ENCODE results near the gene WDR89.
"Not testable (repeated sequence)": the region's sequence is repeated elsewhere in the genome, so short reads cannot be mapped to it uniquely, and the experiment has no call there.

WDR89 gene

GRCh38 chr14:63652406-63652805 lies 10.7 kb upstream of the WDR89 start:
- DNase-seq, result no peak

GRCh38 chr14:63650256-63650952 lies 8.7 kb upstream of the WDR89 start:
- DNase-seq, result peak; percentile 75

- DNase-seq, result no peak
Observed at GRCh38 chr14:63647696-63648410, 6.2 kb upstream of the WDR89 start.

- no peak for DNase-seq
Observed at GRCh38 chr14:63644741-63645140, 3.1 kb upstream of the WDR89 start.

GRCh38 chr14:63642656-63643382 lies 1.1 kb upstream of the WDR89 start:
- no peak for DNase-seq

- DNase-seq, result peak; percentile 91
Observed at GRCh38 chr14:63642229-63642611, 549 bp upstream of the WDR89 start.

- no peak for DNase-seq
Observed at GRCh38 chr14:63638493-63638892, 3.2 kb downstream of the WDR89 start.

GRCh38 chr14:63636094-63636635 lies 5.5 kb downstream of the WDR89 start:
- DNase-seq, result not testable (repeated sequence)

- DNase-seq, result no peak
Observed at GRCh38 chr14:63633801-63634200, 7.9 kb downstream of the WDR89 start.

- DNase-seq, result no peak
Observed at GRCh38 chr14:63632932-63633514, 8.6 kb downstream of the WDR89 start.

GRCh38 chr14:63624701-63625100 lies 17.0 kb downstream of the WDR89 start:
- DNase-seq, result no peak

GRCh38 chr14:63624203-63624602 lies 17.5 kb downstream of the WDR89 start:
- no peak for DNase-seq

GRCh38 chr14:63621975-63622374 lies 19.7 kb downstream of the WDR89 start:
- not testable (repeated sequence) for DNase-seq

- DNase-seq, result no peak
Observed at GRCh38 chr14:63616015-63616414, 25.7 kb downstream of the WDR89 start.

- no peak for DNase-seq
Observed at GRCh38 chr14:63614679-63615363, 26.9 kb downstream of the WDR89 start.

GRCh38 chr14:63611078-63611477 lies 30.6 kb downstream of the WDR89 start:
- DNase-seq, result no peak

GRCh38 chr14:63605041-63605532 lies 36.6 kb downstream of the WDR89 start:
- no peak for DNase-seq

- DNase-seq, result no peak
Observed at GRCh38 chr14:63604626-63605025, 37.0 kb downstream of the WDR89 start.

GRCh38 chr14:63603749-63604277 lies 37.9 kb downstream of the WDR89 start:
- DNase-seq, result no peak

- DNase-seq, result no peak
Observed at GRCh38 chr14:63598807-63599206, 42.9 kb downstream of the WDR89 start.

GRCh38 chr14:63596998-63597658 lies 44.5 kb downstream of the WDR89 start:
- no peak for DNase-seq

Measured in activated effector memory CD4-positive, alpha-beta T cell treated with anti-CD3 and anti-CD28 coated beads, Interleukin-2, amount 50 U/mL, for 16 hours (primary cell).